Retinal pigment epithelial cell (primary cell): ENCODE data around the gene MORF4L1.

Experiments used
- DNase-seq: peaks from one replicate; pipeline ENCODE4 v3.0.0-alpha.2; 2010; ENCODE audit warnings: low read depth
- H3K4me3 ChIP-seq: 2 replicates; pipeline ENCODE4 v1.5.1; 2011; ENCODE audit warnings: mild to moderate bottlenecking, low read length, control low read depth, moderate library complexity
- CTCF ChIP-seq: conservative IDR thresholded peaks from 2 replicates; pipeline ENCODE4 v1.5.1; 2011; ENCODE audit warnings: low read depth, low read length, control low read depth, inconsistent platforms

Gene MORF4L1

GRCh38 chr15:78909791-78910228 is 37.1 kb downstream of the MORF4L1 start:
- H3K4me3 ChIP-seq: no peak overlapping the region
- TF ChIP-seq CTCF: peak; percentile 82
- DNase-seq: no peak

- no peak for TF ChIP-seq CTCF
- DNase-seq: no peak
- no peak overlapping the region for H3K4me3 ChIP-seq
Observed at GRCh38 chr15:78910271-78910670, 37.6 kb downstream of the MORF4L1 start.

DNA sequence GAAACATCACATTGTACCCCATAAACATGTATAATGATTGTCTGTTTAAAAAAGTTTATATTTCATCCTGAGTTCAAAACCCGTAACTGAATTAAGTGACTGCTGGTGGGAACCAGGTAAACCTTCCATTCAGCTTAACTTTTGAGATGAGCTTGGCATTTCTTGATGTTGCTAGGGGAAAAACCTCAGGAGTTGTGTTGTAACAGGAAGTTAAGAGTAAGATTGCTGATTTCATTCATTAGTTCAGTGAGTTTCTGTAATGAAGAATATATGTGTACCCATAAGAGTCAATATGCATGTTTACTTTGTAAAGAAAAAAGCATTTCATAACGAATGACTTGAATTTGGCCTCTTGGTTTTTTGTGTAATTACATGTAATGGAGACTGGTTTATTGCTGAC is 39.6 kb downstream of the MORF4L1 start:
- DNase-seq: no peak
- H3K4me3 ChIP-seq: no peak overlapping the region
- no peak for TF ChIP-seq CTCF

- no peak for DNase-seq
- TF ChIP-seq CTCF: no peak
- no peak overlapping the region for H3K4me3 ChIP-seq
Observed at GRCh38 chr15:78913012-78913411, 40.3 kb downstream of the MORF4L1 start.

- peak; percentile 79 for TF ChIP-seq CTCF
- H3K4me3 ChIP-seq: no peak overlapping the region
- DNase-seq: peak; percentile 72
Observed at GRCh38 chr15:78914027-78914764, 41.5 kb downstream of the MORF4L1 start.

DNA sequence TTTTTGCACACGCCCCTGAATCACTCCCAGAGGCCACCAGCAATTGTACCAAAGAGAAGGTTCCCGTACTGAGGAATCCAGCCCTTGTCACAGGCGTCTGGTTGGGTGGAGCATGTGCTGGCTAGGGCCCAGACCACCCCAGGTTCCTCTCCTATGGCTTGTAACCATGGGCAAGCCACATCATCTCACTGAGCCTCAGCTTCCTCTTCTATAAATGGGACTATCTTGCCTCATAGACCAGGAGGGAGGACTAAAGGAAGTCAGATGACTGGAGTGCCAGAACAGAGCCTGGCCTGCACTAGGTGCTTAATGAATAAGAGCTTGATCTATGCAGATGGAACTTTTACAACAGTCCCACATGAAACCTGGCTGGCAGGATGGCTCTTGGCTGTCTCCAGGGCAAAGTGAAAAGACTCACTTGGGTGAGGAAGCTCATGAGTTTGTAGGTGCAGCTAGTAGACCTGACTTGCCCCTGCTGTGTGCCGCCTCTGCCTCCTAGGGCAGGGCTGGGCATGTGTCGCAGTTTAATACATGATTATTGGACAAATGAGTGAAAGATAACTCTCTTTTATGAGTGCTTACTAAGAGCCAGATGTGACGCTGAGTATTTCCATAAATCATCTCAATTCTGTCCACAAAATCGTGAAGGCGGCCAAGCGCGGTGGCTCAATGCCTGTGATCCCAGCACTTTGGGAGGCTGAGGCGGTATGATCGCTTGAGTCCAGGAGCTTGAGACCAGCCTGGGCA is 42.8 kb downstream of the MORF4L1 start:
- no peak overlapping the region for H3K4me3 ChIP-seq
- TF ChIP-seq CTCF: no peak
- DNase-seq: no peak

- DNase-seq: no peak
- H3K4me3 ChIP-seq: no peak overlapping the region
- no peak for TF ChIP-seq CTCF
Observed at GRCh38 chr15:78916088-78916487, 43.4 kb downstream of the MORF4L1 start.
